DND-41 (cell line): ENCODE data around the gene GMFB.

Experiments
- CTCF ChIP-seq: IDR thresholded peaks from 2 replicates; pipeline ENCODE4 v1.5.1; 2012; ENCODE audit warnings: borderline replicate concordance, low read length, moderate library complexity, mild to moderate bottlenecking; ENCODE audit not compliant: poor library complexity, severe bottlenecking; ENCODE audit errors: extremely low read depth
- EZH2 ChIP-seq: IDR thresholded peaks from 3 replicates; pipeline ENCODE4 v1.6.1; 2012; ENCODE audit warnings: borderline replicate concordance, low read depth, mild to moderate bottlenecking, moderate library complexity, low read length, inconsistent platforms; ENCODE audit not compliant: severe bottlenecking

DNA sequence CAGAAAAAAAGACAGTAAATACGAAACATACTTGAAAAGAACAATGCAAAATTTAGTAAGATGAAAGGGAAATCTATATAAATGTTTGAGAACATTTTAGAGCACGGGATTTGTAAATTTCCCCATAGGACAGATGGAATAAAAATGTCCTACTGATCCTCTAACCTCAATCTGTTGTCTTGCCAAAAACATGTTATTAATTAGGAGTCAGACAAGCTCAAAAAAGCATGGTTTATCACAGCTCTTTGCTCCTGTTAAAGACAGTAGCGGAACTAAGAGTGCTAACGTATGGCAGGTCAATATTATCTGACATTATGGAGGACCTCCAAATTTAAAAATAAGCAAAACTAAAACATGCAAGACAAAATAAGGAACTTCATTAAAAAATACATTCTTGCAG lies 12.9 kb downstream of the GMFB start:
- TF ChIP-seq CTCF = no peak
- TF ChIP-seq EZH2 = no peak
